ENCODE data around the gene RABGAP1.

DNA sequence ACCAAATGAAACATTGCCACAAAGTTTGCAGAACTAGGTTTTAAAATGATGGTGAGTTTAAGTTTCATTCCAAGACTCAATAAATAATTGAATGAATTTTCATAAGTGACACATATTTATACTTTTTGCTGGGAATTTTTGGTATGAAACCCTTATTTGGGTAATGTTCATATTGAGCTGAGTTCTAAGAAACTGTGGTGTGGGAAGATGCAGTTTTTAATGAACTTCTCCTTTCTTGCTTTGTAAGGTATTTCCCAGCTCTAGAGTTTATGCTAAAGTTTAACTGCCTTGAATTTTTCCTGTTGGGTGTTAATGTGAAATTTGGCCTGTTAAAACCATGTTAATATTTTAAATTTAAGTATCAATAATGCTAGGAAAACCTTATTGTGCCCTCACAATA is 15.1 kb downstream of the RABGAP1 start:
- TF ChIP-seq POLR2A (IDR thresholded peaks at IDR 0.05; ENCODE audit: low read depth): no peak
- no peak for TF ChIP-seq CTCF (IDR thresholded peaks at IDR 0.05)
- no peak for TF ChIP-seq POLR2AphosphoS5 (IDR thresholded peaks at IDR 0.05)

Data from esophagus muscularis mucosa (tissue), 3 donors.